GM12864 (cell line): ENCODE data around the gene PSME4.

Experiments
- DNase-seq: peaks from one replicate; pipeline ENCODE4 v3.0.0-alpha.2; 2011; ENCODE audit warnings: low read depth
- H3K4me3 ChIP-seq: 2 replicates; pipeline ENCODE4 v1.5.1; 2011; ENCODE audit warnings: mild to moderate bottlenecking, low read depth, low read length, control low read depth
- TF ChIP-seq, protein P1 (sequence below): IDR thresholded peaks from 2 replicates; pipeline ENCODE4 v1.5.1; 2011; ENCODE audit warnings: low read depth, mild to moderate bottlenecking, moderate library complexity, low read length, control low read depth, inconsistent platforms; ENCODE audit errors: missing control alignments

The PSME4 gene

DNA sequence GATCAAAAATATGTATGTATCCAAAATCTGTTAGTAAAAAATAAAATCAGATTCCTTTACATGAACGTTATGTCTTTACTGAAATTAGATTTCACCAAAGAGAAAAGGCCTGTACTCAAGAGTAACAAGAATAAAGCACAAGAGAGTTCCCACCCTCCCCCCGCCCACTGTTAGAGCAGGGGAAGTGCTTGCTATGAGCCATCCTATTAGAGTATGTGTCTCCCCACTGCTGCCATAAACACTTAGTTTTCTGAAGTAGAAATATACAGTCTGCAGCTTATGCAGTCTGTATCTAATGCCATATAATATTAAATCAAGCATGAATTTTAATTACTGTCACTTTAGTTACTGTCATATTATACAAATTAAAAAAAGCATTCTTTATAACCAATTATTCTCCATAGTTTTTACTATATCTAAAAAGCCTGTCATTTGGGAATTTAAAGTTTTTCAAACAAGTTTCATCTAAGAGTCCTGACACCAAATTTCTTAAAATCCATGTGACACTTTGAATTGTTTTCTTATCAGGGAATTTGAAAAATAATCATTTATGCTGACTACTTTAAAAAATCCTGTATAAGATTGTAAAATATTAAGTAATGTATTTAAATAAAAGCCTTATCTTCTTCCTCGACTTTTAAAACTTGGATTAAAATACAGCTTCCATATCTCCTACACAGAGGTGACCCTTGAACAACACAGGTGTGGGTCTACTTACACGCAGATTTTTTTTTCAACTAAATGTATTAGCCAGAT is 59.2 kb downstream of the PSME4 start:
- TF ChIP-seq, protein P1, sequence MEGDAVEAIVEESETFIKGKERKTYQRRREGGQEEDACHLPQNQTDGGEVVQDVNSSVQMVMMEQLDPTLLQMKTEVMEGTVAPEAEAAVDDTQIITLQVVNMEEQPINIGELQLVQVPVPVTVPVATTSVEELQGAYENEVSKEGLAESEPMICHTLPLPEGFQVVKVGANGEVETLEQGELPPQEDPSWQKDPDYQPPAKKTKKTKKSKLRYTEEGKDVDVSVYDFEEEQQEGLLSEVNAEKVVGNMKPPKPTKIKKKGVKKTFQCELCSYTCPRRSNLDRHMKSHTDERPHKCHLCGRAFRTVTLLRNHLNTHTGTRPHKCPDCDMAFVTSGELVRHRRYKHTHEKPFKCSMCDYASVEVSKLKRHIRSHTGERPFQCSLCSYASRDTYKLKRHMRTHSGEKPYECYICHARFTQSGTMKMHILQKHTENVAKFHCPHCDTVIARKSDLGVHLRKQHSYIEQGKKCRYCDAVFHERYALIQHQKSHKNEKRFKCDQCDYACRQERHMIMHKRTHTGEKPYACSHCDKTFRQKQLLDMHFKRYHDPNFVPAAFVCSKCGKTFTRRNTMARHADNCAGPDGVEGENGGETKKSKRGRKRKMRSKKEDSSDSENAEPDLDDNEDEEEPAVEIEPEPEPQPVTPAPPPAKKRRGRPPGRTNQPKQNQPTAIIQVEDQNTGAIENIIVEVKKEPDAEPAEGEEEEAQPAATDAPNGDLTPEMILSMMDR = no peak
- DNase-seq = no peak
- H3K4me3 ChIP-seq = no peak overlapping the region

- TF ChIP-seq, protein P1 = no peak
- H3K4me3 ChIP-seq = no peak overlapping the region
- no peak for DNase-seq
Measured at GRCh38 chr2:53907582-53907981, 63.2 kb downstream of the PSME4 start.

DNA sequence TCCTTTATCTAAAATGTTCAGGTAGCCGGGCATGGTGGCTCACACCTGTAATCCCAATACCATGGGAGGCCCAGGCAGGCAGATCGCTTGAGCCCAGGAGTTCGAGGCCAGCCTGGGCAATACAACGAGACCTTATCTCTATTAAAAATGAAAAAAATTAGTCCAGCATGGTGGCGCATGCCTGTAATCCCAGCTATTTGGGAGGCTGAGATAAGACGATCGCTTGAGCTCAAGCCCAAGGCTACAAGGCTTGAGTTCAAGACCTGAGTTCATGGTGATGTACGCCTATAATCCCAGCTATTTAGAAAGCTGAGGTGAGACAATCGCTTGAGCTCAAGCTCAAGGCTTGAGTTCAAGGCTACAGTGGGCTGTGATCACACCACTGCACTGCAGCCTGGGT is 65.4 kb downstream of the PSME4 start:
- no peak overlapping the region for H3K4me3 ChIP-seq
- DNase-seq = no peak
- TF ChIP-seq, protein P1 = no peak

DNA sequence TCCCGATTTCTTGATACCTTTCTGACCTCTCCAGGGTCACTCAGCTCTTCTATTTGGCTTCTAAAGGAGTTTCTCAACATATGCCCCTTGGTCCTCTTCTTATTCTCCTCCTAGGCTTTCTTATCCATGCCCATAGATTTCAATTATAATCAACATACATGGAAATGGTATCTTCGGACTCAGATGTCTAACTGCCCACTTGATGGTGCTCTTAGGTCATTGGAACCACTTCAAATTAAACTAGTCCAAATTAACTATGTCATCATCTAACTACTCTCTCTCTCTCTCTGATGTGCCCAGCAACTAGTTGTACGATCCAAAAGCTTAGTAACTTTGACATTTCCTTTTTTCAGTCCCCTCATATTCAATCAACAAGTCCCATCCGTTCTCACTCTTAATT is 67.8 kb downstream of the PSME4 start:
- H3K4me3 ChIP-seq = no peak overlapping the region
- TF ChIP-seq, protein P1 = no peak
- DNase-seq = no peak

GRCh38 chr2:53901192-53901591 is 69.6 kb downstream of the PSME4 start:
- TF ChIP-seq, protein P1 = no peak

DNA sequence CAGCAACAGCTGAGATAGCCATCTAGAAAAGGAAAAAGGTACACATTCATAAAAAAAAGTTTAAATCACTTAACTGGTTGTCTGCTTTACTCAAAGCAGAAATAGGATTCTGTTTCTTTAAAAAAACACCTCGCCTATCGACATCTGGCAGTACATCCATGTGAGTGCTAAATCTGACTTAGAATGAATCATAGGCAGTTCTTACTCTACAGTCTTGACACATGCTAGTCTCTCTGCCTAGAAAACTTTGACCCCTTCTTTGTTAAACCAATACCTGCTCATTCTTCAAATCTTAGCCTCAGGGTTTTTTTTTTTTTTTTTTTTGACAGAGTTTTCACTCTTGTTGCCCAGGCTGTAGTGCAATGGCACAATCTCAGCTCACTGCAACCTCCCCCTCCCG is 73.9 kb downstream of the PSME4 start:
- H3K4me3 ChIP-seq = no peak overlapping the region
- no peak for DNase-seq
- TF ChIP-seq, protein P1 = no peak

More at GRCh38 chr2:53901192-53901591, 69.6 kb downstream of the PSME4 start:
- H3K4me3 ChIP-seq = no peak overlapping the region
- DNase-seq = no peak
